Tibial nerve (tissue), 4 donors: ENCODE results near the gene ARHGAP15. TPM values are rescaled to one million over a fixed set of nuclear protein-coding genes. Genes with fewer than 3 reads are reported as not detected.
A peak's percentile ranks its signal among the peaks of the same experiment; 100 is the strongest.

Experiments
- DNase-seq, 2 donors: peaks; one replicate each; pipeline ENCODE4 v3.0.0-alpha.2; 2019; ENCODE audit warnings: low spot score in 2 of 2
- H3K27ac ChIP-seq, 4 donors: fragments of 200-600 bp; sonication (generic) in 3 of 4; one replicate each; pipeline ENCODE4 v1.5.1; 2017 to 2019; ENCODE audit warnings: mild to moderate bottlenecking in 1 of 4
- H3K27me3 ChIP-seq, 2 donors: fragments of 200-600 bp; sonication (generic) in 1 of 2; one replicate each; pipeline versions ENCODE4 v1.5.1 to v1.6.0; 2017 to 2019
- H3K36me3 ChIP-seq, 3 donors: fragments of 200-600 bp; sonication (generic); one replicate each; pipeline ENCODE4 v1.5.1; 2018 to 2019
- H3K4me1 ChIP-seq, 4 donors: fragments of 200-600 bp; sonication (generic) in 3 of 4; one replicate each; pipeline ENCODE4 v1.5.1; 2017 to 2019
- H3K4me3 ChIP-seq, 4 donors: fragments of 200-600 bp; sonication (generic) in 3 of 4; one replicate each; pipeline ENCODE4 v1.5.1; 2017 to 2019; ENCODE audit warnings: mild to moderate bottlenecking in 1 of 4, moderate library complexity in 1 of 4
- H3K9me3 ChIP-seq, 4 donors: fragments of 200-600 bp; sonication (generic) in 3 of 4; one replicate each; pipeline ENCODE4 v1.5.1; 2017 to 2019
- CTCF ChIP-seq, 5 experiments: fragments of 200-600 bp in 3 of 5; fragments of 450-650 bp in 2 of 5; sonication (generic) in 3 of 5; IDR thresholded peaks; one replicate each; pipeline ENCODE4 v1.5.1; 2016 to 2019; ENCODE audit warnings: antibody characterized with exemption in 5 of 5, mild to moderate bottlenecking in 3 of 5, moderate library complexity in 2 of 5
- EP300 ChIP-seq, 2 donors: sonication (generic); formaldehyde crosslinking; IDR thresholded peaks; one replicate each; pipeline ENCODE4 v1.6.1; 2017; ENCODE audit warnings: antibody characterized with exemption in 2 of 2, mild to moderate bottlenecking in 1 of 2
- POLR2A ChIP-seq, 2 donors: fragments of 450-650 bp; IDR thresholded peaks; one replicate each; pipeline ENCODE4 v1.6.1; 2017; ENCODE audit warnings: antibody characterized with exemption in 2 of 2, mild to moderate bottlenecking in 2 of 2, moderate library complexity in 2 of 2
- WGBS, 2 donors: methylation state at CpG; one replicate each; pipeline ENCODE4 v1.1.5; 2018; 5-methylcytosine and 5-hydroxymethylcytosine counted together
- total RNA-seq, 4 donors: library from RNA; depleted of rRNA; stranded (reverse); fragments of >200 nt; gene quantifications; one replicate each; pipeline ENCODE4 v1.1.0, GENCODE V29; 2016

ARHGAP15 gene
- total RNA-seq, 4 donors from 2014 or later, result 22.6 to 47.4 (median 35.9) TPM

DNA sequence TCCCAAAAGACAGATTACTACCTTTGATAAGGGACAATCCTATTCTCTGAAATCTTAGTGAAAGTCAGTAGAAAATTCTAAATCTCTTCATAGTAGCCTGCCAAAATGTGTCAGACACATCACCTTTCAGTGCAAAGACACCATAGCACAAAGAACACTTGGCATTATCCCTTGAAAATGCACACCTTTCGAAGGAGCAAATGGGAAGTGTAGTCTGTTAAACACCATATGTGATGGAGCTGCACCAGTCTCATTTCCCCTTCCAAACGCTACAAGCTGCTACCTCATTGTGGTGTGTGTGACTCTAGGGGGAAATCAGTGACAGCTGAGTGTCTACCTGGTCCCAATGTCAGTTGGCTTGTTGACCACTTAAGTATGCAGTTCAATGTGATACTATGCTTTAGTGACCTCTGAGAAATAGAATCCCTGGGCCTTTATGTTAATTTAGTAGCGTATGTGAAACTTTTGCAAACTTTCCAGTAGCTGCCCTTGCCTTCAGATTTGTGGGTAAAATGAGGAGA, 551.7 kb downstream of the ARHGAP15 start:
- H3K4me1 ChIP-seq, result peaks cover 0 to 36% (median 9%) of the 10 kb centered on the region in 4 donors
- H3K9me3 ChIP-seq, result no peaks in the 10 kb centered on the region
- no peak overlapping the region for H3K4me3 ChIP-seq
- TF ChIP-seq CTCF (IDR thresholded peaks at IDR 0.05) (no peak), POLR2A (IDR thresholded peaks at IDR 0.05) (no peak)
- no peaks in the 10 kb centered on the region for H3K27me3 ChIP-seq
- H3K36me3 ChIP-seq, result no peaks in the 10 kb centered on the region
- DNase-seq, result no peak
- 87 to 94% methylated on average over 3 of the region's 3 CpGs for WGBS, 2 donors
- H3K27ac ChIP-seq, result no peak overlapping the region

GRCh38 chr2:143682436-143683055, 553.3 kb downstream of the ARHGAP15 start:
- no peaks in the 10 kb centered on the region for H3K27me3 ChIP-seq
- H3K36me3 ChIP-seq, result no peaks in the 10 kb centered on the region
- TF ChIP-seq CTCF (IDR thresholded peaks at IDR 0.05) (no peak), EP300 (IDR thresholded peaks at IDR 0.05) (no peak), POLR2A (IDR thresholded peaks at IDR 0.05) (no peak)
- no peak overlapping the region for H3K4me3 ChIP-seq
- no peak for DNase-seq
- no peaks in the 10 kb centered on the region for H3K9me3 ChIP-seq
- 69 to 76% methylated on average over 5 of the region's 5 CpGs for WGBS, 2 donors
- peaks cover 0 to 44% (median 9%) of the 10 kb centered on the region in 4 donors for H3K4me1 ChIP-seq
- peak overlapping the region in 1 of 4 donors; percentile 20 for H3K27ac ChIP-seq

DNA sequence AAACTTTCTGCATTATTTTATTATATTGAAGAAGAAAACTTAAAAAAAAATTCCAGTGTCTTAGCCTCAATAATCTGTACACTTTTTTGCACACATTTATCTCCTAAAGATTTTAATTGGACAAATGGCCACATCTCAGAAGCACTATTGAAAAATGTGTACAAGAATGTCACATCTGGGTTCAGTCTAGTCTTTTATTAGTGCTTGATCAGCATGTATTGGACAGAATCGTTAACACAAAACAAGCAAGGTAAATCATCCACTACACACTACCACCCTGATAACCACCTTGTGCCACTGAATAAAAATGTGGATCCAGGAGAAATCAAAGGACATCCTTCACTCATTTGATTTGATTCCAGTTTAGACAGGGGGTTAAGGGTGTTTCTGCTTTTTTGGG, 554.8 kb downstream of the ARHGAP15 start:
- Histone ChIP-seq H3K4me1 (peaks cover 0 to 36% (median 9%) of the 10 kb centered on the region in 4 donors), H3K27ac (peak overlapping the region in 2 of 4 donors; percentile 40 to 66), H3K9me3 (no peaks in the 10 kb centered on the region), H3K27me3 (no peaks in the 10 kb centered on the region), H3K4me3 (no peak overlapping the region), H3K36me3 (no peaks in the 10 kb centered on the region)
- WGBS, 2 donors, result 44 to 71% methylated on average over 1 of the region's 1 CpG
- no peak for DNase-seq
- TF ChIP-seq EP300 (IDR thresholded peaks at IDR 0.05), result no peak
- no peak for TF ChIP-seq CTCF (IDR thresholded peaks at IDR 0.05)
- TF ChIP-seq POLR2A (IDR thresholded peaks at IDR 0.05), result no peak

DNA sequence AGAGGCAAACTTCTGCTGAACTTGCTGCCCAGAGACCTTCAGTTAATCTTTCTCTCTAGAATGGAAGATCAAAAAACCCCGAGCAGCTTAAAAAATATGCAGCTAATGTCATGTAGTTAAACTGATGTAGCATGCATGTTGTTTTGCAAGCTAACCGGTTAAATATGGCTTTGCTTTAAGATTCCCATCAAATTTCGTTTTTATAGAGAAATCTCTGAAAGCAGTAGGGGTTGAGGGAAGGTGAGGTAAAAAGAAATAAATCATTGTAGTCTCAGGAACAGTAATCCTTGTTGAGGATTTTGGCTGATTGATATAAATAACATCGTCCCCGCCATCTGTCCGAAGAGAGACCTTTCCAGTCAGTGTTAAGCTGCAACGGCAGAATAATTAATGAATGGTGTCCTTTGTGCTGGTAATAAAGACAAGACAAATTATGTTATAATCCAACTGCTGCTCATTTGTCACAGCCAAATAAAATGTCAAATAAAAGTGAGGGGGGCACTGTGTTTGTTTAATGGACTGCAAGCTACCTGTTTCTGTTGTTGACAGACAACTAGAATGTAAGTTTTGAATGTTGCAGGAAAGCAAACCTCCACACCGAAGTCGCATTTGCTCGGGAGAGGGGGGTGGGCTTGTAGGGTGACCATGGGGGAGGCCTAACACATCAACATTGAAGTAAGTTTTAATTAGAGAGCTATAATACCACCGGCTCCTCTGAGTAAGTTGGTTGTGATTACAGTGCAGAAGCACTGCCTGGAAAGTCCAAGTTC, 555.5 kb downstream of the ARHGAP15 start:
- peak overlapping the region; percentile 4 to 66 (median 24) for H3K27ac ChIP-seq
- DNase-seq, result no peak
- H3K36me3 ChIP-seq, result no peaks in the 10 kb centered on the region
- no peaks in the 10 kb centered on the region for H3K9me3 ChIP-seq
- H3K4me3 ChIP-seq, result no peak overlapping the region
- H3K4me1 ChIP-seq, result peaks cover 0 to 36% (median 9%) of the 10 kb centered on the region in 4 donors
- TF ChIP-seq EP300 (IDR thresholded peaks at IDR 0.05), result no peak
- no peak for TF ChIP-seq POLR2A (IDR thresholded peaks at IDR 0.05)
- TF ChIP-seq CTCF (IDR thresholded peaks at IDR 0.05), result no peak
- no peaks in the 10 kb centered on the region for H3K27me3 ChIP-seq
- WGBS, 2 donors, result 52 to 57% methylated on average over 11 of the region's 11 CpGs
